A549 treated with RU486 at 1 μM for 4 hours (cell line): ENCODE measurements around the gene KCNMB4. TPM values are rescaled to one million over a fixed set of nuclear protein-coding genes. Genes with fewer than 3 reads are reported as not detected.

ENCODE experiments used
- total RNA-seq: library from RNA; stranded (reverse); fragments of 200-300 nt; extraction: Qiagen RNA extraction; gene quantifications from 5 replicates; pipeline ENCODE4 v1.2.3, GENCODE V29; 2022; ENCODE audit warnings: low read depth

KCNMB4 gene, protein sequence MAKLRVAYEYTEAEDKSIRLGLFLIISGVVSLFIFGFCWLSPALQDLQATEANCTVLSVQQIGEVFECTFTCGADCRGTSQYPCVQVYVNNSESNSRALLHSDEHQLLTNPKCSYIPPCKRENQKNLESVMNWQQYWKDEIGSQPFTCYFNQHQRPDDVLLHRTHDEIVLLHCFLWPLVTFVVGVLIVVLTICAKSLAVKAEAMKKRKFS
- 0.13 to 0.57 TPM (median 0.27 TPM) in 5 replicates for total RNA-seq

DNA sequence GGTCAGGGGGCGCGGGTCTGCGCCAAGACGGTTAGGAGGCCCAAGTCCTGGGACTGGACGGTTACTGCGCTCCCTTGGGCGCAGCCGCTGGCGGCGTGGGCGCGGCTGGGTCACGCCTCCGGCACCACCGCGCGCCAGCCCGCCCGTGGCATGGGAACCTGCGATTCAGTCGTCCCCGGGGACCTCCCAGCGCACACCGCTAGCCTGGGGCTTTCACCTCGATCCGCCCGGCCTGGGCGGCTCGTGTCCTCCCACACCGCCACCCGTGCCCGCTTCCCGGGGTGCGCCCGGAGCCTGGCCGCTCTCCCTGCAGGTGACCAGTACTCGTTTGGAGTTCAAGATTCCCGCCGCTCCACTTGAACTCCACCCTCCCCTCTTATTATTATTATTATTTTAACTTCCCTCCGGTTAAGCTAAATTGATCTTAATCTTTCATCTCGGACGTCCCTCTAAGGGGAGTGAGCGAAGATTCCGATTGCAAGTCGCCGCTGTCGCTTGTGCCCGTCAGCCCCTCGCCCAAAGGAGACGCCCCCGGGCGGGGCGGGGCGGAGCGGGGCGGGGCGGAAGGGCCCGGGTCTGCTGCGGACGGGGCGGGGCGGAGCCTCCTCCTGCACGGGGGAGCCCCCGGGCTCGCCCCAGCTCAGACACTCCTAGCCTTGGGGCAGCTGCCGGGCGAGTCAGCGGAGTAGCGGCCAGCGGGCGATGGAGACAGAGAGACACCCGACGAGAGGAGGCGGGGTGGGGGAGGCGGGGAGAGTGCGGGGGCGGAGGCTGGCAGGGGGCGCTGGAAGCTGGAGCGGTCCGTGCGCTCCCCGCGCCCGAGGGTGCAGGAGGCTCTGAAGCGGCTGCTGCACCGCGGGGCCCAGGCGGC, at the start of gene KCNMB4:
Gene KCNMB4 (plus strand): TSS at position 643 of the 871 bp plus-strand sequence. CDS start 445 bp downstream, outside the sequence.

Other genes starting within 250 kb of the KCNMB4 start
- 35.1 to 45.9 TPM (median 38.4 TPM) in 5 replicates for gene CNOT2, start 122.9 kb upstream of the KCNMB4 start, total RNA-seq